Measurements from ENCODE around the gene BEST1.

The BEST1 gene

DNA sequence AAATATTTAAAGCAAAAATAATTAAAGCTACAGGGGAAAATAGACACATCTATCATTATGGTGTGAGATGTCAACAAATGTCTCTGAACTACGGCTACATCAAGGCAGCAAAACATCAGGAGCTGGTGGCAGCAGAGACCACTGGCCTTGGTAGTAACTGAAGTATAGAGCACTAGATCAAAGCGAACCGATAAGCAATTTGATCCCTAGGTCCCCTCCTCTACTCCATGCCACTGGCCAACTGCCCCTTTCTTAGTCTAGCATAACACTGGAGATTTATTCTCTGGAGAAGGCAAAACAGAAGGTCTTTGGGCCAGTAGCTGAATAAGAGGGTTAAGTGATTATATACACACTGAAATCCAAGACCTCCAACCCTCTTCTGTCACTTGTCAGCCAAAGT, 19.2 kb upstream of the BEST1 start:
- ChIA-PET POLR2A (no interaction called here), CTCF (interaction anchor here (0.7 to 13.2 kb wide), 5 partner anchors 8 to 151 kb away, joined by 3 to 169 read pairs (median 6); no protein-coding TSS in a partner anchor)
- H3K4me3 ChIP-seq (ENCODE audit: low read depth, low read length): no peak overlapping the region
- TF ChIP-seq, protein P1, sequence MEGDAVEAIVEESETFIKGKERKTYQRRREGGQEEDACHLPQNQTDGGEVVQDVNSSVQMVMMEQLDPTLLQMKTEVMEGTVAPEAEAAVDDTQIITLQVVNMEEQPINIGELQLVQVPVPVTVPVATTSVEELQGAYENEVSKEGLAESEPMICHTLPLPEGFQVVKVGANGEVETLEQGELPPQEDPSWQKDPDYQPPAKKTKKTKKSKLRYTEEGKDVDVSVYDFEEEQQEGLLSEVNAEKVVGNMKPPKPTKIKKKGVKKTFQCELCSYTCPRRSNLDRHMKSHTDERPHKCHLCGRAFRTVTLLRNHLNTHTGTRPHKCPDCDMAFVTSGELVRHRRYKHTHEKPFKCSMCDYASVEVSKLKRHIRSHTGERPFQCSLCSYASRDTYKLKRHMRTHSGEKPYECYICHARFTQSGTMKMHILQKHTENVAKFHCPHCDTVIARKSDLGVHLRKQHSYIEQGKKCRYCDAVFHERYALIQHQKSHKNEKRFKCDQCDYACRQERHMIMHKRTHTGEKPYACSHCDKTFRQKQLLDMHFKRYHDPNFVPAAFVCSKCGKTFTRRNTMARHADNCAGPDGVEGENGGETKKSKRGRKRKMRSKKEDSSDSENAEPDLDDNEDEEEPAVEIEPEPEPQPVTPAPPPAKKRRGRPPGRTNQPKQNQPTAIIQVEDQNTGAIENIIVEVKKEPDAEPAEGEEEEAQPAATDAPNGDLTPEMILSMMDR (IDR thresholded peaks at IDR 0.05; ENCODE audit: insufficient read depth, low read length, missing control alignments): no peak
- DNase-seq (ENCODE audit: low read depth, low spot score): no peak

DNA sequence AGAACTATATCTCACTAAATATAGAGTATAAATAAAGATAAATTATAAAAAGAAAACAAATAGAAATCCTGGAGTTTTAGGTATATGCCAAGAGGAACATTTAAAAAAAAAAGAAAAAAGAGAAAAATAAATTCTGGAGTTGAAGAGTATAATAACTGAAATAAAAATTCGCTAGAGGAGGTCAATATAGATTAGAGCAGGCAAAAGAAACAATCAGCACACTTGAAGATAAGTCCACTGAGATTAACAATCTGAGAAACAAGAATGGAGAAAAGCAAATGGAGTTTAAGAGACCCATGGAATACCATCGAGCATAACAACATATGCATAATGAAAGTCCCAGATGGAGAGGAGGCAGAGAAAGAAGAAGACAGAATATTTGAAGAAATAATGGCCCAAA, 14.3 kb upstream of the BEST1 start:
- H3K4me3 ChIP-seq (ENCODE audit: low read depth, low read length): no peak overlapping the region
- POLR2A ChIA-PET: no interaction called here
- CTCF ChIA-PET: interaction anchor here (7.1 to 7.4 kb wide), 2 partner anchors 11 to 37 kb away, joined by 56 to 98 read pairs; no protein-coding TSS in a partner anchor
- TF ChIP-seq, protein P1 (IDR thresholded peaks at IDR 0.05; ENCODE audit: insufficient read depth, low read length, missing control alignments): no peak
- DNase-seq (ENCODE audit: low read depth, low spot score): no peak

DNA sequence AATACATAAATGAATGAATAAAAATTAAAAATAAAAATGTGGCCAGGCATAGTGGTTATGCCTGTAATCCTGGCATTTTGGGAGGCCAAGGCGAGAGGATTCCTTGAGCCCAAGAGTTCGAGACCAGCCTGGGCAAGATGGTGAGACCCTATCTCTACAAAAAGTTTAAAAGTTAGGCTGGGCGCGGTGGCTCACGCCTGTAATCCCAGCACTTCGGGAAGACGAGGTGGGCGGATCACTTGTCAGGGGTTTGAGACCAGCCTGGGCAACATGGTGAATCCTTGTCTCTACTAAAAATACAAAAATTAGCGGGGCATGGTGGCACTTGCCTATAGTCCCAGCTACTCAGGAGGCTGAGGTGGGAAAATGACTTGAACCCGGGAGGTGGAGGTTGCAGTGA, 9.7 kb upstream of the BEST1 start:
- no peak for DNase-seq (ENCODE audit: low read depth, low spot score)
- ChIA-PET POLR2A (no interaction called here), CTCF (interaction anchor here (0.8 to 7.4 kb wide), 4 partner anchors 42 to 144 kb away, joined by 3 to 56 read pairs (median 6); no protein-coding TSS in a partner anchor)
- TF ChIP-seq, protein P1 (IDR thresholded peaks at IDR 0.05; ENCODE audit: insufficient read depth, low read length, missing control alignments): no peak
- H3K4me3 ChIP-seq (ENCODE audit: low read depth, low read length): no peak overlapping the region

DNA sequence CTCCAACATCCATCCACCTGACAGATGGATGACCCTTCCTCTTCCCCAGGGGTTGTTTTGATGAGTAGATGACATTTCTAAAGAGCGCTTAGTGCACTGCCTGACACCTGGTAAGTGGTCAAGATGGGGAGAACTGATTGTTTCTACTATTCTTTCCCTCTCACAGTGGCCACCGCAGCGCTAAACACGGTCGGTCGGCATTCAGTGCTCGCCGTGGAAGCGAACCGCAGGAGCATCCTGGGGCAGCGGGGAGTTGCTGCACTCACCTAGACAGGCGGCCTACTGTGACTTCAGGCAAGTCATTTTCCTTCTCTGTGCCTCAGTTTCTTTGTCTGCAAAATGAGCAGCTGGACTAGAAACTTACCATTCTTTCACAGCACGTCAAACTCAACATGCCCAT, 5.0 kb upstream of the BEST1 start:
- CTCF ChIA-PET: interaction anchor here (3.5 to 12.3 kb wide), 10 partner anchors 9 to 163 kb away, joined by 15 to 568 read pairs (median 104); partner anchors contain the start of genes FEN1 and TMEM258
- TF ChIP-seq, protein P1 (IDR thresholded peaks at IDR 0.05; ENCODE audit: insufficient read depth, low read length, missing control alignments): no peak
- POLR2A ChIA-PET: no interaction called here
- DNase-seq (ENCODE audit: low read depth, low spot score): no peak
- H3K4me3 ChIP-seq (ENCODE audit: low read depth, low read length): no peak overlapping the region

DNA sequence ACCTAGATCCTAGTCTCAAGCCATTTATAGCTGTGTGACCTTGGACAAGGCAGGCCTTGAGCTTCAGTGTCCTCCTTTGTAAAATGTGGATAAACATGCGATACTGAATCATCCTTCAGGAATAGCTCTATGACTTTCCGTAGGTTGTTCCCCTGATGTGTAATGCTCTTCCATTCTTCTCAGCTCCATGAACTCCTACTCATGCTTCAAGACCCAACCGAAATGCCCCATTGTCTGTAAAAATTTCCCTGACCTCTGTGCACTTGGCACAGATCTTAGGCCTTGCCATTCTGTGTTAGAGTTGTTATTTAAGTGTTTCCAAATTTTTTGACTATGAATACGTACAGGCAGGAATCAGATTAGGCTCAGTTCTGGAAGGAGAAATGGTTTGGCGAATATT, 3.3 kb upstream of the BEST1 start:
- DNase-seq (ENCODE audit: low read depth, low spot score): no peak
- POLR2A ChIA-PET: interaction anchor here (0.8 to 1.7 kb wide), 4 partner anchors 14 to 47 kb away, joined by 3 to 7 read pairs (median 4); no protein-coding TSS in a partner anchor
- H3K4me3 ChIP-seq (ENCODE audit: low read depth, low read length): no peak overlapping the region
- TF ChIP-seq, protein P1 (IDR thresholded peaks at IDR 0.05; ENCODE audit: insufficient read depth, low read length, missing control alignments): no peak
- CTCF ChIA-PET: interaction anchor here (0.6 to 12.3 kb wide), 32 partner anchors 10 to 161 kb away, joined by 3 to 568 read pairs (median 10); partner anchors contain the start of genes FADS1, FEN1, RAB3IL1 and TMEM258

DNA sequence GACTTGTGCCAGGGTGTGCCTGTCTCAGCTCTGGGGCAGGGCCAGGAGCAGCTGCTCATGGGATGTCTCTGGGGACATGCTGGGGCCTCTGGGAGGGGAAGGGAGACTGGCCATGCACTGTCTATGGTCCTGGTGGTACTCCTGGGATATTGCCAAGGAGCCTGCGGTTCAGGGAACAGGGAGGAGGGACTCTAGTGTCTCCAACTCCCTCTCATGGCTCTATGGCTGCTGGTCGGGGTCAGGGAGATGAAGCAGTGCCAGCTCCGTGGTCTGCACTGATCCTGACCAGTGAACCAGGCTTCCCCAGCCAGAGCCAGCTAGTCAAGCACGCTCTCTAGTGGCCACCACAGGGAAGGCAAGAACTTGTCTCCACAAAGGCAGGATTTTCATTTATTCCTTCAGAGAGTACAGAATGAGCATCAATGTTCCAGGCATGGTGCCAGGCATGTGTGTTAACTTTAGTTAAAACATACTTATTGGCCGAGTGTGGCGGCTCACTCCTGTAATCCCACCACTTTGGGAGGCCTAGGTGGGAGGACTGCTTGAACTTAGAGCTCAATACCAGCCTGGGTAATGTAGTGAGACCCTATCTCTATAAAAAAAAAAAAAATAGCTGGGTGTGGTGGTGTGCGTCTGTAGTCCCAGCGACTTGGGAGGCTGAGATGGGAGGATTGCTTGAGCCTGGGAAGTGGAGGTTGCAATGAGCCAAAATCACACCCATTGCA, 2.5 kb upstream of the BEST1 start:
- ChIA-PET CTCF (interaction anchor here (0.6 to 12.3 kb wide), 48 partner anchors 9 to 198 kb away, joined by 3 to 568 read pairs (median 5); partner anchors contain the start of genes FADS1, FEN1, RAB3IL1 and TMEM258), POLR2A (interaction anchor here (0.9 to 1.7 kb wide), 4 partner anchors 14 to 150 kb away, joined by 3 to 7 read pairs (median 4); no protein-coding TSS in a partner anchor)
- no peak overlapping the region for H3K4me3 ChIP-seq (ENCODE audit: low read depth, low read length)
- TF ChIP-seq, protein P1 (IDR thresholded peaks at IDR 0.05; ENCODE audit: insufficient read depth, low read length, missing control alignments): peak; percentile 94
- no peak for DNase-seq (ENCODE audit: low read depth, low spot score)

All from AG04449 (cell line).